ENCODE measurements around the gene RRM2.
"Not testable (repeated sequence)": the region's sequence is repeated elsewhere in the genome, so short reads cannot be mapped to it uniquely, and the experiment has no call there.

The RRM2 gene

DNA sequence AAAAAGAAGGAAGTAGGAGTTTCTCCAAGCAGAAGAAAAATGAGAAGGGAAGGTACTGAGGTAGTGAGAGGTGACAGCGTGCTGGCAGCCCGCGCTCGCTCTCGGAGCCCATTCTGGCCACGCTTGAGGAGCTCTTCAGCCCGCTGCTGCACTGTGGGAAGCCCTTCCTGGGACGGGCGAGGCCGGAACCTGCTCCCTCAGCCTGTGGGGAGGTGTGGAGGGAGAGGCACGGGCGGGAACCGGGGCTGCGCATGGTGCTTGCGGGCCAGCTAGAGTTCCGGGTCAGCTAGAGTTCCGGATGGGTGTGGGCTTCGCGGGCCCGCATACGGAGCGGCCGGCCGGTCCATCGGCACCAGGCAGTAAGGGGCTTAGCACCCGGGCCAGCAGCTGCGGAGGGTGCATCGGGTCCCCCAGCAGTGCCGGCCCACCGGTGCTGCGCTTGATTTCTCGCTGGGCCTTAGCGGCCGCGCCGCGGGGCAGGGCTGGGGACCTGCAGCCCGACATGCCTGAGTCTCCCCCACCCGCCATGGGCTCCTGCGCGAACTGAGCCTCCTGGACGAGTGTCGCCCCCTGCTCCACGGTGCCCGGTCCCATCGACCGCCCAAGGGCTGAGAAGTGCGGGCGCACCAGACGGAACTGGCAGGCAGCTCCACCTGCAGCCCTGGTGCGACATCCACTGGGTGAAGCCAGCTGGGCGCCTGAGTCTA is 31.2 kb upstream of the RRM2 start:
- no peak for DNase-seq (ENCODE audit: low spot score)

DNA sequence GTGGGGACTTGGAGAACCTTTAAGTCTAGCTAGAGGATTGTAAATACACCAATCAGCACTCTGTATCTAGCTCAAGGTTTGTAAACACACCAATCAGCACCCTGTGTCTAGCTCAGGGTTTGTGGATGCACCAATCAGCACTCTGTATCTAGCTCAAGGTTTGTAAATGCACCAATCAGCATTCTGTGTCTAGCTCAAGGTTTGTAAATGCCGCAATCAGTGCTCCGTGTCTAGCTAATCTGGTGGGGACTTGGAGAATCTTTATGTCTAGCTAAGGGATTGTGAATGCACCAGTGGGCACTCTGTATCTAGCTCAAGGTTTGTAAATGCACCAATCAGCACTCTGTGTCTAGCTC is 30.7 kb upstream of the RRM2 start:
- not testable (repeated sequence) for DNase-seq (ENCODE audit: low spot score)

DNA sequence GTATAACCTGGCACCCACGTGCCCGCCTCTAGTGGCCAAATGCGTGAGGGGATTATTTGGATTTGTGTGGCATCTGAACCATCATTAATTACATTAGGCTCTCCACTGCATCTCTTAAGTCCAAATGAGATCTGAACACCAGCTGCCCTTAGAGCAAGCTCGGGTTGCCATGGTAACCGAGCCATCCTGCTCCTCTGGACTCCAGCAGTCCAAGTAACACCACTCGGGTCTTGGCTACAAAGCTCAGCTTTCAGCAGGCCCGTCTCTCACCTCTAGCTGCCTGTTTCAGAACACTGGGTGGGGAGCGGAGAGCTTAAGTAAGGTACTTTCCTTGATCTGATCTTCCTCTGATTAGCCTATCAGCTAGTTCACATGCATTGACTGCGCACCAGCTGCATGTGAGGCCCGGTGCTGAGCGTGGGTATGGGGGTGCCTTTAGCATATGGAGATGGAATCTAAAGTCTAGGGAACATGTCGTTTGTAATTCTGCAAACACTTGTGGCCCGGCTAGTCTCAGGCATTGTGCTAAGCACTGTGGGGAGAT is 28.2 kb upstream of the RRM2 start:
- DNase-seq (ENCODE audit: low spot score), result no peak

DNA sequence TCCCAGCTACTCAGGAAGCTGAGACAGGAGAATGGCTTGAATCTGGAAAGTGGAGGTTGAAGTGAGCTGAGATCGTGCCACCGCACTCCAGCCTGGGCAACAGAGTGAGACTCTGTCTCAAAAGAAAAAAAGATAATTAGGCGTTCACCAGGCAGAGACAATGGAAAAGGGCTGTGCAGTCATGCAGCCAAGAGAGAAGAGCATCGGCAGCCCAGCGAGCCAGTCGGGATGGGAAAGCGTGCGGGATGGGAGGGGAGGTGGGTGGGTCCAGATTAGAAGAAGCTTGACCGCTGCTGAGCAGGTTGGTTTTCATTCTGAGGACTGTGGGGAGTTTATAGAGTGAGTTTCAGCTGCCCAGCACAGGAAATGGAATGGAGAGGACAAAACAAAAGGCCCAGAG is 27.4 kb upstream of the RRM2 start:
- no peak for DNase-seq (ENCODE audit: low spot score)

DNA sequence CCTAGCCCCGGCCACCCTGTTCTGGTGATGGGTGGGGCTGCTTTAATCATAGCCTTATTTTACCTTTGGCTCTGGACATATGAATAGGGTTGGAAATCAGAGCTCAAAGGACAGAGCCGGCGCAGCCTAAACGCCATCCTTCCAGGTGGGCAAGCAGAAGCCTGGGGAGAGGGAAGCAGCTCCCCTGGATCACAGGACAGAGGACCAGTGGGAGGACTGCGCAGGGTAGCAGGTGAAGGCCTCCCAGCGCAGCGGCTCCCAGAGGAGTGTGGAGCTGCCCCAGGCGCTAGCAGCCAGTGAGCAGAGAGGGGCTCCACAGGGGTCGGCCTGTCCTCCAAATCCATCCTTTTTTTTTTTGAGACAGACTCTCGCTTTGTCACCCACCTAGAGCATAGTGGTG is 25.9 kb upstream of the RRM2 start:
- no peak for DNase-seq (ENCODE audit: low spot score)

DNA sequence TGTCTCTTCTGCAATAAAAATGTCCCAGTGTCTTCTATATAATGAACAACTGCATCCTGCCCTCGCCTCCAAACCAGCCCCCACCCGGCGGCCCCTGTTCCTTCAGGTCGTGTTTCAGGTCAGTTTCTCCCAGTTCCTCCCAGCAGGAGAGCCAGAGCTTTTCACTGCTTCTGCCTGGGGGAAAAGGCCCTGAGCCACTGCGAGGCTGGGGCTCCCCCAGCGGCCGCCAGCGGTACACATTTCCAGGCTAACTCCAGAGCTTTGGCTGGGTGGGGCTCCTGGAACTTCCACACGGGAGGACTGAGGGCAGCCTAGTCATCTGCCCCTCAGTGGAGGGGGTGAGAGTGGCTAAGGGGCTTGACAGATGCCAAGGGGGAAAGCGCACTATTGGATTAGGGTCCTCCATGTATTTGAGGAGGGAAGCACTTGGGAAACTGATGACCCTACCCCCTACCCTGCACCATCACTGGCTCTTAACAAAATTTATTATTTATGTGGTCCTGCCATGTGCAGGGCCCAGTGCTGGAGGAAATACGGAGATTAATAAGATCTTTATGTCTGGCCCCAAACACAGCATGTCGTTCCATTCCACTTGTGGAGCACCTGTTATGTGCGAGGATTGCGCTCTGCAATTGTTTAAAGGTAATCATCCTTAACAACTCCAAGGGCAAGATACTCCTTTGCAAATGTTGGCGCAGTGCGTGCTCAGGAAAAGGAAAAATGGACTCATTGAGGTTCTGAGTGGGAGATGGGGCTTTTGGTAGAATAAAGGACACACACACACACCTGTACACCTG is 25.0 kb upstream of the RRM2 start:
- DNase-seq (ENCODE audit: low spot score), result peak; percentile 78

DNA sequence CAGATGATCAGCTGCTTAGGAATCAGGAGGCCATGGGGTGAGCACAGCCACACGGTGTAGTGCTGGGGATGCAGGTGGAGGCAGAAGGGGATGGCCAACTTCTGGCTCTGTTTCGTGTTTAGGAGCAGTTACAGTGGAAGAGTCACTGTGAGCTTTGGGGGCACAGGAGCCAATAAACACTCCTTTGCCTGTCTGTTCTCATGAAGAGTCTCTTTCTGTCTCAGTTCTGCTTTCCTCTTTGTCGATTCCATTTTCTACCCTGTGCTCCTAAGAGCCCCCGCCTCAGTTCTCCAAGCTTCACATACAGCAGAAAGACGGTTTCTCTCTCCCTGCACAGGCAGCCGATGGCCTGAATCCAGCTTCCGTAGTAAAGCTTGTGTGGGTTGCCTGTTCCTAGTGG is 21.0 kb upstream of the RRM2 start:
- DNase-seq (ENCODE audit: low spot score), result no peak

DNA sequence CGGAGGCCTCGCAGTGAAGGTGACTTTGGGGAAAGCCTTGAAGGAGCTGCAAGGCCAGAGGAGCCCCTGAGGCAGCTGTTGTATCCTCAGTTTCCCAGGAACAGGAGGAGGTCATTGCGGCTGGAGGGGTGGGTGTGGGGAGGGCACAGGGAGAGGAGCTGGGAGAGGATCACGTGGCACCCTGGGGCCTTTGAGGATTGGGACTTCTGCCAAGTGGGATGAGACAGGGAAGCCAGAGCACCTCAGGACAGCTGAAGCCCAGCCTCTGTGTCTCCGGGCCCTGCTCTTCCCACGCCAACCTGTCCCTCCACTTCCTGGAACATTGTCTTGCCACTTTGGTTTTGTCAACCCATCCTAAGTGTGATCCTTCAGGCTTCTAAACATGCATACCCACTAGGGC is 19.4 kb upstream of the RRM2 start:
- DNase-seq (ENCODE audit: low spot score), result no peak

DNA sequence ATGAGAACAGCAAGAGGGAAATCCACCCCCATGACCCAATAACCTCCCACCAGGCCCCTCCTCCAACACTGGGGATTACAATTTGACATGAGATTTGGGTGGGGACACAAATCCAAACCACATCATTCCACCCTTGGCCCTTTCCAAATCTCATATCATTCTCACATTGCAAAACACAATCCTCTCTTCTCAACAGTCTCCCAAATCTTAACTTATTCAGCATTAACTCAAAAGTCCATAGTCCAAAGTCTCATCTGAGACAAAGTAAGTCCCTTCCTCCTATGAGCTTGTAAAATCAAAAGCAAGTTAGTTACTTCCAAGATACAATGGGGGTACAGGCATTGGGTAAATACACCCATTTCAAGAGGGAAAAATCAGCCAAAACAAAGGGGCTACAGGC is 17.6 kb upstream of the RRM2 start:
- DNase-seq (ENCODE audit: low spot score), result not testable (repeated sequence)

DNA sequence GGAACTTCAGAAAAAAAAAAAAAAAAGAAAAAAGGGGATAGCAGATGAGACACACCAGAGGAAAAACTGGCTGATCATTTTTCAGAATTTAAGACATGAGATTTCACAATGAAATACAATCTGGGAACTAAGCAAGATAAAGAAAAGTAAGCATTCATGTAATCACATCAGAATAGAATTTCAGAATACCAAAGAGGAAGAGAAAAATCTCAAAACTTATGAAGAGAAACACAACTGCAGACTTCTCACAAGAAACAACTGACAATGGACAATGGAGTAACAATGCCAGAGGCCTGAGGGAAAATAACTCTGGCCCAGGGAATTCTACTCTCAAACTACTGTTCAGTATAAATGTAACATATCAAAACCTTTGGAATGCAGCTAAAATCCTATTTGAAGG is 13.2 kb upstream of the RRM2 start:
- no peak for DNase-seq (ENCODE audit: low spot score)

DNA sequence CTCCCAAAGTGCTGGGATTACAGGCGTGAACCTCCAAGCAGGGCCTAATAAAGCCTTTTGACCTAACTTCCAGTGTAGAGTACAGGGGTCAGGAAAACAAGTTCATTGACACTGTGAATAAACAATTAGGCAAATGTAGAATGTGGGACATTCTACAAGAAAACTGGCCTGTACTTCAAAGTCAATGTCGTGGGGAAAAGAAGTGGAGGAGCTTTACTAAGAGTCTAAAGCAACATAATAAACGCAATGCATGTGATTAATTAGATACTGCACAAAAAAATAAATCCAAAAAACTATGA is 3.6 kb upstream of the RRM2 start:
- DNase-seq (ENCODE audit: low spot score), result no peak

DNA sequence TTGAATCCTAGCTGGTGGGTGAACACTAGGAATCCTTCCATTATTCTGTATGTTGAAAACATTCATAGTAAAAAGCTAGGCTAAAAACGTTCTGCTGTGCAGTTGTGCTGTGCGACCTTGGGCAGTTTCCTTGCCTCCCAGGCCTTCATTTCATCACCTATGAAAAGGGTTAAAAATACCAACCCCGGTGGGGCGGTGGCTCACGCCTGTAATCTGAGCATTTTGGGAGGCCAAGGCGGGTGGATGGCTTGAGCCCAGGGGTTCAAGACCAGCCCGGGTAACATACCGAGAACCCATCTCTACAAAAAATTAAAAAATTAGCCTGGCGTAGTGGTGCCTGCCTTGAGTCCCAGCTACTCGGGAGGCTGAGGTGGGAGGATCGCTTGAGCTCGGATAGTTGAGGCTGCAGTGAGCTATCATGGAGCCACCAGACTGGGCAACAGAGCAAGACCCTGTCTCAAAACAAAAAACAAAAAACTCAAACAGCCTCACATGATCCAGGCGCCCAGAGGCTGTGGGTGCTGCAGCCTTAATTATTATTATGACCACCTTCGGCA is 2.9 kb upstream of the RRM2 start:
- no peak for DNase-seq (ENCODE audit: low spot score)

DNA sequence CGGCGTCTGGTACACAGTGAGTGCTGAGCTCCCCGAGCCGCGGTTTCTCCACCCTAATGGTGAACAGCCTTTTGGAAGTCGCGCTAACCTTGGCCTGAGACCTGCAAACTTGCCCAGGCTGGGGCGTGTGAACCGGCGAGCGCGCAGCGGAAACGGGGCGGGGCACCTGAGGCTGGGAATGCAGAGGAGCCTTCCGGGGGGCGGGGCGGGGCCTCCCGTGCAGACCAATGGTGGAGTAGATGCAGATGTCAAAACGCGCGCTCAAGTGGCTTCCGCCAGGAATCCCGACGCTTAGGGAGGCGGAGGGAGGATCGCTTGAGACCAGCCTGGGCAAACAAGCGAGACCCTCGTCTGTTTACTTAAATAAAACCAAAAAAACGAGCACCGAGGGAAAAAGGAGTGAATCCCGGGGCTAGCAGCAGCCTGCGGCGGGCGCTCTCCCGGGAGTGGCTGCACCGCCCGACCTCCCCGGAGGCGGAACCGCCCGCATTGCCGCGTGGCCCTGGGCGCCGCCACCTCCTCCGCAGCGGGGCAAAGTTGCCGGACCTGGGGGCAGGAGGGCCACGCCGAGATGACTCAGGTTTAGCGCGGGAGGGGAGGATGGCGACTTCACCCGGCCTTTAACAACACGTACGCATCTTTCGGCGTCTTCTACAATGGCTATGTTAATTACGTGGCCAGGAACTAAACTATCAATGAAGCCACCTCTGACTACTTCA is 2.2 kb upstream of the RRM2 start:
- peak; percentile 97 for DNase-seq (ENCODE audit: low spot score)

DNA sequence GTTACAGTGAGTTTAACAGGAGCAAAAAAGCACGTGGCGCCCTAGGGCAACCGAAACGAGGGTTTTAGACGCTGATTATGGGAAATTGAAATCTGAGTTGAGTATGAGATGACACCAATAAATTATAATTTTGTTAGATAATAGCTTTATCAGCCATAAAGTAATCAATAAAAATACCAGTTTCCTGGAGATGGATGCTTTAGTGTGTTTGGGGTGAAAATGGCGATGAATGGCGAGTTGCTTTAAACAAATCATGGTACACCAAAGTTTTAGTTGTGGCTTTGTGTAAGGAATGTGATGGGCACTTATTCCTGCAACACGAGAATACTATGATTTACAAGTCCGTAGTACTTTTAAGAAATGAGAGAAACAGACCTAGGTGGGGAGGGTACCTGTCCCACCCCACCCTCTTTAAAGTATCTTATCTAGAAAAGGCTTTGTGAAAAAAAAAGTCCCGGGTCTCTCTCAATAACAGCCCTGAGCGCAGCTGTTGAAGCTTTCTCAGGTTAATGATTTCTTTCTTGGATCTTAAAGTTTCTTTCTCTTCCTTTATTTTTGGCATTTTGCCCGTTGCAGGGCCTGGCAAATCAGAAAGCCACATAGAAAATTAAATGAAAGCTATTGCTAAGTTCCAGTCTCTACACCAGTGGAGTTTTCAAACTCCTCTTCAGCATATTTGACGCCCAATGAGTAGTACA is 1.5 kb upstream of the RRM2 start:
- DNase-seq (ENCODE audit: low spot score), result peak; percentile 80

DNA sequence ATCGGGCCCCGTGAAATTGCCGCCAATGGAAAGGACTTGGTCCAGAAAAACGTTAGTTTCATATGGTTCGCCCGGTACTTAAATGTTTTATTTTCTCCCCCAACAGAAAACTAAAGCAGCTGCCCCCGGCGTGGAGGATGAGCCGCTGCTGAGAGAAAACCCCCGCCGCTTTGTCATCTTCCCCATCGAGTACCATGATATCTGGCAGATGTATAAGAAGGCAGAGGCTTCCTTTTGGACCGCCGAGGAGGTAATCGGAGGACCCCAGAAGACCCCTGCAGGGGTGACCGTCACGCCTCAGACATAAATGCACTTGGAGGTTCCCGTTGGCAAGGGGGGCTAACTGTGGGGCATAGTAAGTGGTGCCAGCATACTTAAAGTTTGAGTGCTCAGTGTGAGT is 742 bp downstream of the RRM2 start:
- no peak for DNase-seq (ENCODE audit: low spot score)

DNA sequence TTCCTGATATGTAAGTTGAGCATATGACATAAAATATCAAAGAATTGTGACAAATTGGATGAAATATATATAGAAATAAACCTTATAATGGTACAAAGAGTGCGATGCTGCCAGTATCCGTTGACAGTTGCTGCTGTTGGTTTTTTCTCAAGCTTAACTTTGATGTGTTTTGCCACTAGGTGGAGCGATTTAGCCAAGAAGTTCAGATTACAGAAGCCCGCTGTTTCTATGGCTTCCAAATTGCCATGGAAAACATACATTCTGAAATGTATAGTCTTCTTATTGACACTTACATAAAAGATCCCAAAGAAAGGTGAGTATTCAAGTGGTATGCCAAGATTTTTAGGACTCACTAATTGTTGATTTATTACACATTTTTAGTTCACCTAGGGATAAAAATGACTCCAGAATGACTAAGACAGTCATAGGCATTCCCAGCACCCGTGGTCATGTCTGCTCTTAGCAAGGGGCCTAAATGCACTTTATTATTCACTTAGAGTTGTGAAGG is 2.1 kb downstream of the RRM2 start:
- peak; percentile 91 for DNase-seq (ENCODE audit: low spot score)

DNA sequence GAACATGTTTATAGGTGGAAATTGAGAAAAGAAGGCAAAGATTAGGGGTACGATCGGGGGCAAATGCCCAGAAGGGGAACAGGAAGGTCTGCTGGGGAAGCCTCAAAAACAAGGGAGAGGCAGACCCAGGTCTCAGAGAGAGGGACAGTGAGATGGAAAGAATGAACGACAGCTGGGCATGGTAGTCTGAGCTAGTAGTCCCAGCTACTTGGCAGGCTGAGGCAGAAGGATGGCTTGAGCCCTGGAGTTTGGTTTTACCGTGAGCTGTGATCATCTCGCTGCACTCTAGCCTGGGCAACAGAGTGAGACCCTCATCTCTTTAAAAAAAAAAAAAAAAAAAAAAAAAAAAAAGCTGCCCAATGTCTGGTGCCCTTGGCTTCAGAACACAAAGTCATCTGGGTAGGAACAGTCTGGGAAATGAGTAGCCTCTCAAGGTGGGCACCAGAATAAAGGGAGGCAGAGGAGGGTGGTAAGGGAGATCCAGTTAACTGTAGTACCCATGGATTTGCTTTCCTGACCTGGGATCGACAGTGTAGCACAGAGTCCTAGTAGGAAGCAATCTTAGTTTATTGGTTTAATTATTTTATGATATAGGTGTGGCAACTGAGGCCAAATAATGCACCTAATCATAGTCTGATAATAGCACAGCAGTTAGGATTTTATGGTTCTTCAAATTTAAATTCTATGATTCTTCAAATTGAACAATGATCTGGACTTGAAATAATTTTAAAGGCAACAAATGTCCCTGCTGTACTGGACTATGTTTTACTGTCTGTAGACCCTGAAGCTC is 3.5 kb downstream of the RRM2 start:
- DNase-seq (ENCODE audit: low spot score), result no peak

DNA sequence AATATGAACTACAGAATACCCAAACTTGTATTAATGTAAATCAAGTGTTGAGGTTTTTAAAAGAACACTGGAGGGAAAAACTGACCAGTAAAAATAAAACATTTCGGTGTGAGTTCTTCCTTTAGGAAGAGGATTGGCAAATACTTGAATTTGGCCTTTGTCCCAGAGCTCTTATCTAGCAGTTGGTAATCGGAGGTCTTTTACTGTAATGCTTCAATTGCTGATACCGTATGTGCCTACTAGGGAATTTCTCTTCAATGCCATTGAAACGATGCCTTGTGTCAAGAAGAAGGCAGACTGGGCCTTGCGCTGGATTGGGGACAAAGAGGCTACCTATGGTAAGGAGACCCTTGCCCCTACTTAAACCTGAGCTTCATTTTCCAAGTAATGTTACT is 4.1 kb downstream of the RRM2 start:
- no peak for DNase-seq (ENCODE audit: low spot score)

DNA sequence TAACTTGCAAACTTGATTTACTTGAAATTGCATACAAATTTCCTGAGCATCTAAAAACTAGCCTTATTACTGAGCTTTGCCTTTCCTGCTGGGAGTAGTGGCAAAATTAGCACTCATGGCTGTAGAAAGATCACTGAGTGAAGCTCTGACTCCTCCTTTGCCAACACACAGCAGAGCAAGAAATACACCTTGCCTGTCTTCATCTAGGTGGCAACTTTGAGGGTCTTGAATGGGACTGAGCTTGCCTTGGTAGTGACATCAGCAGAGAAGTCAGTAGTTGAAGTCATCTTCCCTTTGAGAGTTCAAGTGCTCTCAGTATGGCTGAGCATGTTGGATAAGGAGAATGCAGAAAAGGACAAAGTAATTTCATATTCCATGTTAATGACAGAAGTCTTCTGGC is 5.9 kb downstream of the RRM2 start:
- no peak for DNase-seq (ENCODE audit: low spot score)

DNA sequence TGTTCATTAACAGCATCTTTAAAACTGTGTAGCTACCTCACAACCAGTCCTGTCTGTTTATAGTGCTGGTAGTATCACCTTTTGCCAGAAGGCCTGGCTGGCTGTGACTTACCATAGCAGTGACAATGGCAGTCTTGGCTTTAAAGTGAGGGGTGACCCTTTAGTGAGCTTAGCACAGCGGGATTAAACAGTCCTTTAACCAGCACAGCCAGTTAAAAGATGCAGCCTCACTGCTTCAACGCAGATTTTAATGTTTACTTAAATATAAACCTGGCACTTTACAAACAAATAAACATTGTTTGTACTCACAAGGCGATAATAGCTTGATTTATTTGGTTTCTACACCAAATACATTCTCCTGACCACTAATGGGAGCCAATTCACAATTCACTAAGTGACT is 7.0 kb downstream of the RRM2 start:
- no peak for DNase-seq (ENCODE audit: low spot score)

DNA sequence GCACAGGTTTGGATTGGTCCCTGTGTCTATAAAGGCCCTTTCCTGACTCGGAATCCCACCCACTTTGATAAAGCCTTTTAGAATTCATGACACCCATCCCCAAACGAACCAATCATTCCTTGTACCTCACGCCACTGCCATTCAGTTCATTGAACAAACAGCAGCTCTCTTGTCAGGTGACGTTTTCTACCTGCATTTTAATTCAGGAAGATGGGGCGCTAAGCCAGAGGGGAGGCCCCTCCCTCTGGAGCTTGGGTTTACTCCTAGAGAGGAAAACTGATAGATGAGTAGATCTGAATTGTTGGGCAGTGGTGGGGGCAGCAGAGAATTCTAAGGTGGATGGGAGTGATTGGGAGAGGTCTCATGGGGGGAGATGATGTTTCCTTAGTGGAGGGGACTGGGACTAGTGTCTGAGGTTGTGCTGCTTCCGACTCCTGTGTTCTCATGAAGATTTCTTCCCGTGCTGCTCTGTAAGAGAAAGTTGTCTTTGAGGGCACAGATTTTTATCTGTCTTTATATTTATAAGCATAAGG is 9.6 kb downstream of the RRM2 start:
- no peak for DNase-seq (ENCODE audit: low spot score)
